ENCODE results near the gene CD8B. TPM values are rescaled to one million over a fixed set of nuclear protein-coding genes. Genes with fewer than 3 reads are reported as not detected.

CD8B gene
- total RNA-seq, 1 experiment from 2014 or later = not detected

DNA sequence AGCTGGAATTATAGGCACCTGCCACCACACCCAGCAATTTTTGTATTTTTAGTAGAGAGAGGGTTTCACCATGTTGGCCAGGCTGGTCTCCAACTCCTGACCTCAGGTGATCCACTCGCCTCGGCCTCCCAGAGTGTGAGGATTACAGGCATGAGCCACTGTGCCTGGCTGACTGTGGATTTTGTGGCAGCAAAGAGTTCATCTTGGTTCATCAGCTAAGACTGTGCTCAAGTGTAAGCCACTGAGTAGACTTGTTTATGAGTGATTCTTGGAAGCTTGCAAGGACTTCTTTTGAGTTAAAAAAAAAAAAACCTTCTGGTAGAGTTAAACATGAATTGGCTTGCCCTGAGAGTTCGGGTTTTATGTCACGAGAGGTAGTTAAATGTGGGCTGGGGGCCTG is 34.7 kb downstream of the CD8B start:
- Histone ChIP-seq H3K4me1 (ENCODE audit: insufficient read depth, low read length) (no peaks in the 10 kb centered on the region), H3K9ac (ENCODE audit: low read length) (no peak overlapping the region), H4K20me1 (ENCODE audit: low read length) (no peaks in the 10 kb centered on the region), H3K27ac (ENCODE audit: low read length) (no peak overlapping the region), H3K9me2 (replicated peaks; ENCODE audit: low read length) (no peaks in the 10 kb centered on the region), H3F3A (ENCODE audit: low read length, unreplicated experiment) (no peaks in the 10 kb centered on the region), H3K4me3 (ENCODE audit: low read length) (no peak overlapping the region), H3K79me2 (ENCODE audit: low read length) (no peaks in the 10 kb centered on the region), H3K4me2 (ENCODE audit: low read length) (no peak overlapping the region), H3K36me3 (ENCODE audit: low read depth, low read length) (no peaks in the 10 kb centered on the region), H2AFZ (ENCODE audit: low read length) (no peak overlapping the region), H3K9me3 (ENCODE audit: low read length) (no peaks in the 10 kb centered on the region), H3K27me3 (ENCODE audit: low read length) (no peaks in the 10 kb centered on the region; the same call in 1 of the 2 replicates)
- no TSS peak for BruUV-seq (replicated peaks)
- POLR2A ChIA-PET (ENCODE audit: unreplicated experiment) = no interaction called here
- CTCF ChIA-PET = no interaction called here
- TF ChIP-seq EZH2 (IDR thresholded peaks at IDR 0.05; ENCODE audit: low read length, unreplicated experiment) = no peak
- TF ChIP-seq EZH2phosphoT487 (IDR thresholded peaks at IDR 0.05; ENCODE audit: borderline replicate concordance, low read length) = no peak
- TF ChIP-seq, protein P1, sequence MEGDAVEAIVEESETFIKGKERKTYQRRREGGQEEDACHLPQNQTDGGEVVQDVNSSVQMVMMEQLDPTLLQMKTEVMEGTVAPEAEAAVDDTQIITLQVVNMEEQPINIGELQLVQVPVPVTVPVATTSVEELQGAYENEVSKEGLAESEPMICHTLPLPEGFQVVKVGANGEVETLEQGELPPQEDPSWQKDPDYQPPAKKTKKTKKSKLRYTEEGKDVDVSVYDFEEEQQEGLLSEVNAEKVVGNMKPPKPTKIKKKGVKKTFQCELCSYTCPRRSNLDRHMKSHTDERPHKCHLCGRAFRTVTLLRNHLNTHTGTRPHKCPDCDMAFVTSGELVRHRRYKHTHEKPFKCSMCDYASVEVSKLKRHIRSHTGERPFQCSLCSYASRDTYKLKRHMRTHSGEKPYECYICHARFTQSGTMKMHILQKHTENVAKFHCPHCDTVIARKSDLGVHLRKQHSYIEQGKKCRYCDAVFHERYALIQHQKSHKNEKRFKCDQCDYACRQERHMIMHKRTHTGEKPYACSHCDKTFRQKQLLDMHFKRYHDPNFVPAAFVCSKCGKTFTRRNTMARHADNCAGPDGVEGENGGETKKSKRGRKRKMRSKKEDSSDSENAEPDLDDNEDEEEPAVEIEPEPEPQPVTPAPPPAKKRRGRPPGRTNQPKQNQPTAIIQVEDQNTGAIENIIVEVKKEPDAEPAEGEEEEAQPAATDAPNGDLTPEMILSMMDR (conservative IDR thresholded peaks at IDR 0.05; ENCODE audit: low read depth, low read length) = no peak
- no peak for ATAC-seq
- intact Hi-C loops (cut with micrococcal nuclease) = no loop called here
- no peak for DNase-seq

DNA sequence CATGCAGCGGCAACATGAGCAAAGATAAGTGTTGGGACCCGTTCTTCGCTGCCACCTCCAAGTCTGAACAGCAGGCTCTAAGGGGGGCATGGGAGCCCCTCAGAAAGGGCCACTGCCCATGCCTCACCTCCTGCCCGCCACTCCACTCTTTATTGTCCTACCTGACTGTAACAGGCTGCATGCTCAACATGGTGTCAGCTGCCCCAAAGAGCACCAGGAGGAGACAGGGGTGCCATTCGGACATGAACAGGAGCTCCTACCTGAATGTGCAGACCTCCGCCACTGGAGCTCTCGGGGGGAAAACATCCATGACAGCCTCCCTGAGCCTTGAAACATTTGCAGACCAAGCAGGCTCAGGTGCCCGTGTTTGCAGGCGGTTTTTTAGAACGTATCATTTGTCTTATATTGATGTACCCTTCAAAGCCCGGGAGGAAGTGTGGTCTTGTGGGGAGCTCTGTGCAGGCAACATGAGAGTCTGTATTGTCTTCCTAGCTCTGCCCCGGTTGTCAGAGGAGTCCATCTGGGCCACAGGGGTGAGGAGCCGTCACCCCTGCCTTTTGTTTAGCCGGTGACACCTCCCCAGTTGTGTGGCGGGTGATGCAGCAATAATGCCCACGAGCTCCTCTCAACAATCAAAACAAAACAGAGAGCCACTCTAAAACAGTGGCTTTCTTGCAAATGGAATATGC is 35.8 kb downstream of the CD8B start:
- POLR2A ChIA-PET (ENCODE audit: unreplicated experiment) = no interaction called here
- no peak for DNase-seq

More for the DNA sequence above, 35.8 kb downstream of the CD8B start:
- intact Hi-C loops (cut with micrococcal nuclease) = no loop called here
- no peak overlapping the region for H3K9ac ChIP-seq (ENCODE audit: low read length)
- H3K9me3 ChIP-seq (ENCODE audit: low read length) = no peaks in the 10 kb centered on the region
- no peaks in the 10 kb centered on the region for H3K9me2 ChIP-seq (replicated peaks; ENCODE audit: low read length)
- CTCF ChIA-PET = no interaction called here
- no peaks in the 10 kb centered on the region for H3K4me1 ChIP-seq (ENCODE audit: insufficient read depth, low read length)
- H3K79me2 ChIP-seq (ENCODE audit: low read length) = no peaks in the 10 kb centered on the region
- H3K4me2 ChIP-seq (ENCODE audit: low read length) = no peak overlapping the region
- no peak overlapping the region for H2AFZ ChIP-seq (ENCODE audit: low read length)
- no peaks in the 10 kb centered on the region for H3K36me3 ChIP-seq (ENCODE audit: low read depth, low read length)
- ATAC-seq = no peak
- H3K27me3 ChIP-seq (ENCODE audit: low read length) = no peaks in the 10 kb centered on the region; the same call in 1 of the 2 replicates
- no peak for TF ChIP-seq EZH2phosphoT487 (IDR thresholded peaks at IDR 0.05; ENCODE audit: borderline replicate concordance, low read length)
- TF ChIP-seq, protein P1 (conservative IDR thresholded peaks at IDR 0.05; ENCODE audit: low read depth, low read length) = no peak
- no peak for TF ChIP-seq EZH2 (IDR thresholded peaks at IDR 0.05; ENCODE audit: low read length, unreplicated experiment)
- no peaks in the 10 kb centered on the region for H4K20me1 ChIP-seq (ENCODE audit: low read length)
- no peaks in the 10 kb centered on the region for H3F3A ChIP-seq (ENCODE audit: low read length, unreplicated experiment)
- BruUV-seq (replicated peaks) = no TSS peak
- H3K4me3 ChIP-seq (ENCODE audit: low read length) = no peak overlapping the region
- no peak overlapping the region for H3K27ac ChIP-seq (ENCODE audit: low read length)
